NOMO-1 treated with DMSO at 0.1 percent for 48 hours (cell line): ENCODE measurements around the gene EARS2.
"Not testable (repeated sequence)": the region's sequence is repeated elsewhere in the genome, so short reads cannot be mapped to it uniquely, and the experiment has no call there.

Experiments used
- DNase-seq: peaks from one replicate; lab custom pipeline; 2025; ENCODE audit not compliant: unreplicated experiment; lab: John Stamatoyannopoulos, UW

The EARS2 gene

GRCh38 chr16:23570992-23571632 lies 14.0 kb upstream of the EARS2 start:
- peak; percentile 94 for DNase-seq

- no peak for DNase-seq
Measured at GRCh38 chr16:23567602-23568001, 10.5 kb upstream of the EARS2 start.

- DNase-seq: no peak
Measured at GRCh38 chr16:23566724-23567123, 9.6 kb upstream of the EARS2 start.

GRCh38 chr16:23564575-23565363 lies 7.6 kb upstream of the EARS2 start:
- DNase-seq: no peak

GRCh38 chr16:23563186-23563585 lies 6.0 kb upstream of the EARS2 start:
- DNase-seq: no peak

- no peak for DNase-seq
Measured at GRCh38 chr16:23562505-23562904, 5.4 kb upstream of the EARS2 start.

- no peak for DNase-seq
Measured at GRCh38 chr16:23561586-23561985, 4.4 kb upstream of the EARS2 start.

GRCh38 chr16:23557779-23558702 lies 891 bp upstream of the EARS2 start:
- DNase-seq: no peak

- no peak for DNase-seq
Measured at GRCh38 chr16:23554536-23554935, 2.6 kb downstream of the EARS2 start.

GRCh38 chr16:23552161-23552560 lies 5.0 kb downstream of the EARS2 start:
- DNase-seq: no peak

GRCh38 chr16:23549938-23550337 lies 7.2 kb downstream of the EARS2 start:
- no peak for DNase-seq

- no peak for DNase-seq
Measured at GRCh38 chr16:23544436-23544835, 12.7 kb downstream of the EARS2 start.

GRCh38 chr16:23540817-23541178 lies 16.4 kb downstream of the EARS2 start:
- DNase-seq: not testable (repeated sequence)

GRCh38 chr16:23539984-23540816 lies 16.9 kb downstream of the EARS2 start:
- no peak for DNase-seq

- DNase-seq: no peak
Measured at GRCh38 chr16:23538919-23539278, 18.3 kb downstream of the EARS2 start.

- DNase-seq: no peak
Measured at GRCh38 chr16:23537390-23537789, 19.8 kb downstream of the EARS2 start.

- no peak for DNase-seq
Measured at GRCh38 chr16:23535901-23536300, 21.2 kb downstream of the EARS2 start.

GRCh38 chr16:23534868-23535860 lies 22.0 kb downstream of the EARS2 start:
- DNase-seq: no peak

GRCh38 chr16:23532448-23532847 lies 24.7 kb downstream of the EARS2 start:
- DNase-seq: no peak

- no peak for DNase-seq
Measured at GRCh38 chr16:23530062-23530461, 27.1 kb downstream of the EARS2 start.
